HEK293 (cell line): Measurements from ENCODE around the gene HEXIM1.

Experiments used
- CTCF ChIA-PET: fragments of 350-600 bp; formaldehyde crosslinking; extraction: SDS; loops from one replicate; lab custom pipeline; 2021; ENCODE audit warnings: antibody characterized with exemption; lab: Yijun Ruan, JAX
- POLR2A ChIA-PET: fragments of 300-600 bp; formaldehyde crosslinking; extraction: SDS; loops from one replicate; lab custom pipeline; 2020; ENCODE audit warnings: antibody characterized with exemption, inconsistent platforms; lab: Yijun Ruan, JAX
- H3K27ac ChIP-seq: fragments of 200-500 bp; sonication (Bioruptor generic); 2 replicates; pipeline ENCODE4 v1.5.1; 2014; ENCODE audit warnings: low read depth, low read length, control low read depth, inconsistent platforms; ENCODE audit errors: extremely low read depth
- H3K36me3 ChIP-seq, 2 experiments: fragments of 200-500 bp in 1 of 2; sonication (Bioruptor generic) in 1 of 2; 1 replicate in 1 of 2; 2 replicates in 1 of 2; pipeline ENCODE4 v1.5.1; 2014 to 2017; ENCODE audit warnings: inconsistent platforms in 2 of 2, low read length in 2 of 2; ENCODE audit not compliant: control insufficient read depth in 2 of 2, insufficient read depth in 1 of 2
- H3K4me1 ChIP-seq: fragments of 200-500 bp; sonication (Bioruptor generic); 2 replicates; pipeline ENCODE4 v1.5.1; 2014; ENCODE audit warnings: mild to moderate bottlenecking, low read length, inconsistent platforms; ENCODE audit not compliant: control insufficient read depth, insufficient read depth
- H3K4me3 ChIP-seq: 2 replicates; pipeline ENCODE4 v1.5.1; 2011; ENCODE audit warnings: low read depth, mild to moderate bottlenecking, control low read depth, low read length, moderate library complexity
- H3K9me3 ChIP-seq: fragments of 200-500 bp; sonication (Bioruptor generic); 2 replicates; pipeline ENCODE4 v1.5.1; 2014; ENCODE audit warnings: low read depth, low read length, inconsistent platforms; ENCODE audit not compliant: control insufficient read depth, insufficient read depth
- BCL11B ChIP-seq: fragments of 450-650 bp; formaldehyde crosslinking; IDR thresholded peaks from 2 replicates; pipeline ENCODE4 v1.5.1; 2016; ENCODE audit warnings: low read depth, missing biosample characterization, missing genetic modification characterization
- PRDM6 ChIP-seq: fragments of 450-650 bp; formaldehyde crosslinking; IDR thresholded peaks from 2 replicates; pipeline ENCODE4 v1.5.1; 2017; ENCODE audit warnings: missing biosample characterization, missing genetic modification characterization
- ZNF121 ChIP-seq: fragments of 450-650 bp; formaldehyde crosslinking; IDR thresholded peaks from 2 replicates; pipeline ENCODE4 v1.5.1; 2016; ENCODE audit warnings: missing biosample characterization, missing genetic modification characterization
- ZNF280D ChIP-seq: fragments of 450-650 bp; formaldehyde crosslinking; IDR thresholded peaks from 2 replicates; pipeline ENCODE4 v1.5.1; 2016; ENCODE audit warnings: missing biosample characterization, missing genetic modification characterization
- ZNF362 ChIP-seq: fragments of 450-650 bp; formaldehyde crosslinking; IDR thresholded peaks from 2 replicates; pipeline ENCODE4 v1.5.1; 2016; ENCODE audit warnings: missing biosample characterization, missing genetic modification characterization
- ZNF513 ChIP-seq: fragments of 450-650 bp; IDR thresholded peaks from 2 replicates; pipeline ENCODE4 v1.5.1; 2018; ENCODE audit warnings: missing biosample characterization, missing genetic modification characterization
- ZNF521 ChIP-seq: fragments of 450-650 bp; formaldehyde crosslinking; IDR thresholded peaks from 2 replicates; pipeline ENCODE4 v1.5.1; 2017; ENCODE audit warnings: missing biosample characterization, mild to moderate bottlenecking, missing genetic modification characterization
- ZNF561 ChIP-seq: fragments of 450-650 bp; IDR thresholded peaks from 2 replicates; pipeline ENCODE4 v1.5.1; 2018; ENCODE audit warnings: missing biosample characterization, missing genetic modification characterization, borderline replicate concordance

Gene HEXIM1

GRCh38 chr17:45155029-45155428, 6.8 kb downstream of the HEXIM1 start:
- ChIA-PET CTCF (interaction anchor here (1.3 to 10.8 kb wide), 3 partner anchors 20 to 231 kb away, joined by 3 to 209 read pairs (median 81); partner anchors contain the start of genes ACBD4 and PLCD3), POLR2A (interaction anchor here (0.7 to 1.4 kb wide), 7 partner anchors 13 to 1000 kb away, joined by 3 to 10 read pairs (median 5); partner anchors contain the start of genes ACBD4 and MAP3K14)
- Histone ChIP-seq H3K4me3 (no peak overlapping the region), H3K36me3 (peaks cover 0 to 3% of the 10 kb centered on the region in 2 experiments; a peak in 1 of 3 replicates), H3K4me1 (peaks cover 19% of the 10 kb centered on the region), H3K9me3 (no peaks in the 10 kb centered on the region), H3K27ac (no peak overlapping the region)
- TF ChIP-seq ZNF521 (tag by site-specific recombination) (no peak), ZNF362 (tag by site-specific recombination) (peak; percentile 73; the same call in 1 of the 2 replicates)

- CTCF ChIA-PET, result interaction anchor here (0.7 to 10.8 kb wide), 5 partner anchors 17 to 230 kb away, joined by 3 to 209 read pairs (median 3); partner anchors contain the start of genes ACBD4 and PLCD3
- Histone ChIP-seq H3K9me3 (no peaks in the 10 kb centered on the region), H3K27ac (0 out of 2 replicates have a peak overlapping the region, but pooled peaks have one; percentile 21), H3K36me3 (no peaks in the 10 kb centered on the region), H3K4me3 (no peak overlapping the region), H3K4me1 (peaks cover 21% of the 10 kb centered on the region)
- POLR2A ChIA-PET, result interaction anchor here (0.7 to 1.4 kb wide), 6 partner anchors 14 to 1001 kb away, joined by 3 to 10 read pairs (median 6); partner anchors contain the start of genes ACBD4 and MAP3K14
- TF ChIP-seq PRDM6, result peak; percentile 52; the same call in 1 of the 2 replicates
- no peak for TF ChIP-seq ZNF513 (tag by site-specific recombination)
Measured at GRCh38 chr17:45155483-45155882, 7.2 kb downstream of the HEXIM1 start.

GRCh38 chr17:45156242-45156641, 8.0 kb downstream of the HEXIM1 start:
- ChIA-PET POLR2A (interaction anchor here (1.4 kb wide), 1 partner anchor 15 kb away, joined by 3 read pairs; no protein-coding TSS in a partner anchor), CTCF (interaction anchor here (0.7 to 10.8 kb wide), 6 partner anchors 17 to 1964 kb away, joined by 3 to 209 read pairs (median 3); partner anchors contain the start of genes ACBD4 and PLCD3)
- H3K4me1 ChIP-seq, result peaks cover 21% of the 10 kb centered on the region

More at GRCh38 chr17:45156242-45156641, 8.0 kb downstream of the HEXIM1 start:
- Histone ChIP-seq H3K9me3 (no peaks in the 10 kb centered on the region), H3K36me3 (no peaks in the 10 kb centered on the region), H3K4me3 (no peak overlapping the region), H3K27ac (no peak overlapping the region)
- TF ChIP-seq PRDM6 (peak; percentile 79), ZNF280D (tag by site-specific recombination) (no peak), ZNF561 (tag by site-specific recombination) (no peak), BCL11B (tag by site-specific recombination) (no peak), ZNF121 (tag by site-specific recombination) (0 out of 2 replicates have a peak, but pooled peaks have one; percentile 42)
